GM23338 (cell line): ENCODE measurements around the gene AACS. TPM values are rescaled to one million over a fixed set of nuclear protein-coding genes. Genes with fewer than 3 reads are reported as not detected.

ENCODE experiments used
- ATAC-seq: fragments of 200-7000 bp; cut with Tn5 transposase; 3 replicates; pipeline ENCODE4 v1.9.1; 2020
- DNase-seq: peaks from one replicate; pipeline ENCODE4 v3.0.0-alpha.2; 2015; ENCODE audit warnings: low spot score
- H2AFZ ChIP-seq: fragments of 200-600 bp; sonication (generic); 2 replicates; pipeline ENCODE4 v1.8.0; 2016; ENCODE audit warnings: antibody characterized with exemption, mild to moderate bottlenecking, moderate library complexity
- H3F3A ChIP-seq: fragments of 200-600 bp; sonication (generic); replicated peaks from 2 replicates; pipeline ENCODE4 v1.8.0; 2017; ENCODE audit warnings: antibody characterized with exemption, mixed run types, low read depth
- H3K27ac ChIP-seq: fragments of 200-600 bp; sonication (generic); 2 replicates; pipeline ENCODE4 v1.6.1; 2016; ENCODE audit warnings: low read depth
- H3K27me3 ChIP-seq: fragments of 200-600 bp; sonication (generic); 2 replicates; pipeline ENCODE4 v1.8.0; 2016; ENCODE audit warnings: mild to moderate bottlenecking, mixed run types, moderate library complexity; ENCODE audit not compliant: insufficient read depth
- H3K36me3 ChIP-seq: fragments of 200-600 bp; sonication (generic); 2 replicates; pipeline ENCODE4 v1.8.0; 2016; ENCODE audit warnings: mild to moderate bottlenecking; ENCODE audit not compliant: insufficient read depth
- H3K4me1 ChIP-seq: fragments of 200-600 bp; sonication (generic); 2 replicates; pipeline ENCODE4 v1.8.0; 2016; ENCODE audit warnings: mild to moderate bottlenecking, moderate library complexity; ENCODE audit not compliant: insufficient read depth
- H3K4me2 ChIP-seq: fragments of 200-600 bp; sonication (generic); 2 replicates; pipeline ENCODE4 v1.7.1; 2017; ENCODE audit warnings: mixed run types
- H3K4me3 ChIP-seq: fragments of 200-600 bp; sonication (generic); 2 replicates; pipeline ENCODE4 v1.6.1; 2016; ENCODE audit warnings: mixed run types
- H3K79me2 ChIP-seq: fragments of 200-600 bp; sonication (generic); replicated peaks from 2 replicates; pipeline ENCODE4 v1.8.0; 2017; ENCODE audit warnings: mild to moderate bottlenecking; ENCODE audit not compliant: insufficient read depth
- H3K9me2 ChIP-seq: fragments of 200-600 bp; sonication (generic); 2 replicates; pipeline ENCODE4 v1.8.0; 2017; ENCODE audit not compliant: insufficient read depth
- H4K20me1 ChIP-seq: fragments of 200-600 bp; sonication (generic); replicated peaks from 2 replicates; pipeline ENCODE4 v1.8.0; 2017; ENCODE audit warnings: mild to moderate bottlenecking; ENCODE audit not compliant: insufficient read depth
- H3K27ac Mint-ChIP-seq: 2 replicates; pipeline ENCODE4 v1.8.0; 2020; ENCODE audit warnings: inconsistent platforms, mild to moderate bottlenecking, moderate library complexity, mixed read lengths
- H3K27me3 Mint-ChIP-seq: 3 replicates; pipeline ENCODE4 v1.8.0; 2022; ENCODE audit warnings: low read depth, mild to moderate bottlenecking, moderate library complexity, mixed read lengths, inconsistent platforms; ENCODE audit not compliant: insufficient read depth, poor library complexity
- H3K36me3 Mint-ChIP-seq: 3 replicates; pipeline ENCODE4 v1.8.0; 2021; ENCODE audit warnings: low read depth, mild to moderate bottlenecking, inconsistent platforms, moderate library complexity, mixed read lengths
- H3K4me1 Mint-ChIP-seq: 3 replicates; pipeline ENCODE4 v1.8.0; 2020; ENCODE audit warnings: mild to moderate bottlenecking, inconsistent platforms, mixed read lengths
- H3K4me3 Mint-ChIP-seq: 3 replicates; pipeline ENCODE4 v1.8.0; 2021; ENCODE audit warnings: moderate library complexity, mild to moderate bottlenecking, inconsistent platforms, mixed read lengths
- H3K9me3 Mint-ChIP-seq: 3 replicates; pipeline ENCODE4 v1.8.0; 2020; ENCODE audit warnings: moderate library complexity, mild to moderate bottlenecking, inconsistent platforms, mixed read lengths
- EZH2 ChIP-seq: fragments of 200-600 bp; sonication (generic); IDR thresholded peaks from one replicate; pipeline ENCODE4 v1.8.0; 2017; ENCODE audit warnings: antibody characterized with exemption, mild to moderate bottlenecking, low read depth; ENCODE audit not compliant: unreplicated experiment
- EZH2phosphoT487 ChIP-seq: fragments of 200-600 bp; sonication (generic); IDR thresholded peaks from one replicate; pipeline ENCODE4 v1.8.1; 2018; ENCODE audit warnings: antibody characterized with exemption; ENCODE audit not compliant: unreplicated experiment
- JUNB ChIP-seq: IDR thresholded peaks from one replicate; pipeline ENCODE4 v1.6.1; 2016; ENCODE audit warnings: antibody characterized with exemption; ENCODE audit not compliant: unreplicated experiment
- NANOG ChIP-seq: IDR thresholded peaks from 2 replicates; pipeline ENCODE4 v1.6.1; 2016; ENCODE audit warnings: antibody characterized with exemption, borderline replicate concordance
- POLR2AphosphoS5 ChIP-seq: IDR thresholded peaks from 2 replicates; pipeline ENCODE4 v1.6.1; 2016; ENCODE audit warnings: antibody characterized with exemption, low read depth
- ZNF114 ChIP-seq: fragments of 250-450 bp; sonication (Bioruptor Pico); IDR thresholded peaks from 2 replicates; pipeline ENCODE4 v1.5.0; 2020; ENCODE audit warnings: mild to moderate bottlenecking, moderate library complexity
- ZNF331 ChIP-seq: fragments of 250-450 bp; sonication (Bioruptor Pico); IDR thresholded peaks from 2 replicates; pipeline ENCODE4 v1.5.0; 2020; ENCODE audit warnings: low read depth, mild to moderate bottlenecking, moderate library complexity
- ZNF462 ChIP-seq: fragments of 250-450 bp; sonication (Bioruptor Pico); IDR thresholded peaks from 2 replicates; pipeline ENCODE4 v1.5.0; 2020; ENCODE audit warnings: mild to moderate bottlenecking, moderate library complexity
- polyA plus RNA-seq: library from polyadenylated mRNA; unstranded; fragments of >200 nt; fragmentation: Nextera tagmentation; extraction: Ambion mirVana; gene quantifications from 2 replicates; pipeline ENCODE4 v1.2.1, GENCODE V29; 2016
- total RNA-seq: library from RNA; depleted of rRNA; stranded (reverse); fragments of >200 nt; shearing (Covaris generic); gene quantifications from 2 replicates; pipeline ENCODE4 v1.2.3, GENCODE V29; 2014
- TF ChIP-seq, protein P1 (sequence below), 2 experiments: fragments of 200-600 bp in 1 of 2; sonication (generic) in 1 of 2; conservative IDR thresholded peaks; 2 replicates each; pipeline versions ENCODE4 v1.5.1 to v1.6.1; 2016 to 2017; ENCODE audit warnings: antibody characterized with exemption in 2 of 2, low read depth in 2 of 2, mild to moderate bottlenecking in 2 of 2, moderate library complexity in 1 of 2

AACS gene
- total and polyA plus RNA-seq, 2 experiments from 2014 or later, result 31.1 to 64.4 TPM

DNA sequence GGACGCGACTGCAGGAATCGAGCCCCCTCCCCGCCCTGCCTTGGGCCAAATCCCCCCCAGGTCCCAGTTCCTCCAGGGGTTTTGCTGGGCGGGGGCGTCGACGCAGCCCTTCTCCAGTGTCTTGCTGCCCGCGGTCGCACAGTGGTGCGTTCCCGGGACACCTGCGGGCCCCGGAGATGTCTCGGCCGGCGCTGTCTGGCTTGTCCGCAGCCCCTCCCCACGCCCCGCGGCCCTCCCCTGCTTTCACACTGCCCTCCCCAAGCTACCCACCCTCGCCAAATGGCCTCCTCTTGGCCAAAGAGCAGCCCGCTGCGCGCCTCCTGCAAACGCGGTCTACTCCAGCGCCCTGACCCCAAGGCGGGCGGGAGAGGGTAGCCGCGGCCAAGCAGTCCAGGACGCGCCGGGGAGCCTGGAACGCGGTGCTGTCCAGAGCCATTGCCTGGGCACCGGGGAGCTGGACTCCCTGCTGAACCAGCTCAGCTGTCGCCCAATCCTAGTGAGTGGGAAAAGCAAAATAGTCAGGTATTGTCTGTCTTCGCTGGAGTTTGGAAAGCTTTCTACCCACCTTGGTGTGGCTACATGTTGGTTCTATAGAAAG is 122.0 kb downstream of the AACS start:
- TF ChIP-seq POLR2AphosphoS5, result 0 out of 2 replicates have a peak, but pooled peaks have one; percentile 14
- no peak for TF ChIP-seq ZNF114 (CRISPR knock-in tag)

DNA sequence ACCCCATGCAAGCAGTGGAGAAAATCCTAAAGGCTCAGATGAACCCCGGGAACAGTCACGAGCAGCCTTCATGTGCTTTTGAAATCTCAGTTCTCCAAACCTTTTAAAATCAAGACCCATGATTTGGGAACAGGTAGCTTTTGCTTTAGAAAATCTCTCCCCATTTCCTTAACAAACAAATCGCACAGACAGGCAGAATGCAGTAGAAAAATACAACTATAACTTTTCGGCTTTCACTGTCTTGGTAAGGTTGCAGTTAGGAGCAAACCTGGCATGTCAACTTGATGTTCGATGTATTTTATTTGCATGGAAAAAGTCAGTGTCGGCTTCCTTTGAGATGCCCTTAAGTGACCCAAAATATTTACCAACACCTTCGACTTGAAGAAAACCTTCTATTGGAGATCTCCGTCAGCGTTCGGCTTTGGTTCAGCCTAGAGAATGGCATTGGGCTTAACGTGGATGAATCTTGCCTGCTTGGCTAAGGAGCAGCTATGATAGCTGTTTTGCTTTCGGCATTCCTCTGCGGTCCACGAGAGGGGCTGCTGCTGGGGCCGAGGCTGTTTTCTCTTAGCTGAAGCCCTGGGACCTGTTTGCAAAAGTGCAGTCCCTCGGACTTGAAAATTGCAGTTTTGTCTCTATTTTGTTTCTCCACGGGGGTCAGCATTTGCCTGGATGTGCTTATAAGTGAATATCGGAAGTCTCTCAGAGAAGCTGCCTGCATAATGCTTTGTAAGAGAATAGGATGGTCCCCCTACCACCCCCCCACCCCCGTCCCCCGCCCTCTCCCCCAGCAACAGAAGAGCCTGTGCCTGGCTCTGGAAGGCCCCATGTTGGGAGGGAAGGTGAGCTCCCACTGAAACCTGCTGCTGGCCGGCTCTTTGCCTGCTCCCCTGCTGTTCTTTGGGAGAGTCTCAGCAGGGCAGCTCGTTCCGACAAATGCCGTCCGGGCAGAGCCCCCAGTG is 122.8 kb downstream of the AACS start:
- Mint-ChIP-seq H3K4me3 (peak overlapping the region; percentile 82), H3K27me3 (peaks cover 40% of the 10 kb centered on the region), H3K9me3 (no peaks in the 10 kb centered on the region; the same call in 2 of the 3 replicates), H3K36me3 (peaks cover 19% of the 10 kb centered on the region), H3K27ac (peak overlapping the region; percentile 94), H3K4me1 (peaks cover 66% of the 10 kb centered on the region)
- peaks cover 46% of the 10 kb centered on the region for H3F3A ChIP-seq
- no peaks in the 10 kb centered on the region; the same call in 1 of the 2 replicates for H3K36me3 ChIP-seq
- H3K27me3 ChIP-seq, result peaks cover 41% of the 10 kb centered on the region
- peaks cover 18% of the 10 kb centered on the region for H4K20me1 ChIP-seq
- H3K27ac ChIP-seq, result peak overlapping the region; percentile 94
- no peaks in the 10 kb centered on the region for H3K9me2 ChIP-seq
- H3K4me2 ChIP-seq, result peak overlapping the region; percentile 91
- ATAC-seq, result peak; percentile 11
- peaks cover 50% of the 10 kb centered on the region for H3K79me2 ChIP-seq
- H3K4me1 ChIP-seq, result peaks cover 61% of the 10 kb centered on the region
- H2AFZ ChIP-seq, result no peak overlapping the region
- peak; percentile 78 for DNase-seq
- H3K4me3 ChIP-seq, result peak overlapping the region; percentile 70
- TF ChIP-seq, protein P1, sequence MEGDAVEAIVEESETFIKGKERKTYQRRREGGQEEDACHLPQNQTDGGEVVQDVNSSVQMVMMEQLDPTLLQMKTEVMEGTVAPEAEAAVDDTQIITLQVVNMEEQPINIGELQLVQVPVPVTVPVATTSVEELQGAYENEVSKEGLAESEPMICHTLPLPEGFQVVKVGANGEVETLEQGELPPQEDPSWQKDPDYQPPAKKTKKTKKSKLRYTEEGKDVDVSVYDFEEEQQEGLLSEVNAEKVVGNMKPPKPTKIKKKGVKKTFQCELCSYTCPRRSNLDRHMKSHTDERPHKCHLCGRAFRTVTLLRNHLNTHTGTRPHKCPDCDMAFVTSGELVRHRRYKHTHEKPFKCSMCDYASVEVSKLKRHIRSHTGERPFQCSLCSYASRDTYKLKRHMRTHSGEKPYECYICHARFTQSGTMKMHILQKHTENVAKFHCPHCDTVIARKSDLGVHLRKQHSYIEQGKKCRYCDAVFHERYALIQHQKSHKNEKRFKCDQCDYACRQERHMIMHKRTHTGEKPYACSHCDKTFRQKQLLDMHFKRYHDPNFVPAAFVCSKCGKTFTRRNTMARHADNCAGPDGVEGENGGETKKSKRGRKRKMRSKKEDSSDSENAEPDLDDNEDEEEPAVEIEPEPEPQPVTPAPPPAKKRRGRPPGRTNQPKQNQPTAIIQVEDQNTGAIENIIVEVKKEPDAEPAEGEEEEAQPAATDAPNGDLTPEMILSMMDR (conservative IDR thresholded peaks at IDR 0.05; ENCODE audit: low read depth in 2 of 2), result no peak
- TF ChIP-seq NANOG, result 0 out of 2 replicates have a peak, but pooled peaks have one; percentile 12
- no peak for TF ChIP-seq EZH2phosphoT487
- no peak for TF ChIP-seq JUNB
- TF ChIP-seq EZH2, result no peak
- TF ChIP-seq ZNF331, result no peak
- no peak for TF ChIP-seq ZNF462

More for the DNA sequence above, 122.0 kb downstream of the AACS start:
- peak overlapping the region; percentile 70 for H3K4me3 ChIP-seq
- Mint-ChIP-seq H3K27ac (no peak overlapping the region), H3K27me3 (peaks cover 40% of the 10 kb centered on the region), H3K9me3 (no peaks in the 10 kb centered on the region; the same call in 2 of the 3 replicates), H3K36me3 (peaks cover 11% of the 10 kb centered on the region), H3K4me3 (peak overlapping the region; percentile 82), H3K4me1 (peaks cover 61% of the 10 kb centered on the region)
- DNase-seq, result peak; percentile 44
- H3K27me3 ChIP-seq, result peaks cover 41% of the 10 kb centered on the region
- H3K79me2 ChIP-seq, result peaks cover 42% of the 10 kb centered on the region
- peak overlapping the region; percentile 86 for H3K4me2 ChIP-seq
- peaks cover 56% of the 10 kb centered on the region for H3K4me1 ChIP-seq
- H2AFZ ChIP-seq, result no peak overlapping the region
- no peaks in the 10 kb centered on the region for H3K9me2 ChIP-seq
- peak; percentile 1 for ATAC-seq
- no peaks in the 10 kb centered on the region; the same call in 1 of the 2 replicates for H3K36me3 ChIP-seq
- H3K27ac ChIP-seq, result no peak overlapping the region
- H3F3A ChIP-seq, result peaks cover 41% of the 10 kb centered on the region
- H4K20me1 ChIP-seq, result peaks cover 11% of the 10 kb centered on the region
